Epithelial cell of proximal tubule (primary cell): ENCODE results near the gene KLF17. TPM values are rescaled to one million over a fixed set of nuclear protein-coding genes. Genes with fewer than 3 reads are reported as not detected.
A peak's percentile ranks its signal among the peaks of the same experiment; 100 is the strongest.
"Not testable (repeated sequence)": the region's sequence is repeated elsewhere in the genome, so short reads cannot be mapped to it uniquely, and the experiment has no call there.

Experiments
- DNase-seq: peaks from one replicate; pipeline ENCODE4 v3.0.0-alpha.2; 2011; ENCODE audit warnings: low read depth
- H3K4me3 ChIP-seq: 2 replicates; pipeline ENCODE4 v1.5.1; 2011; ENCODE audit warnings: low read depth, mild to moderate bottlenecking, low read length
- CTCF ChIP-seq: conservative IDR thresholded peaks from 2 replicates; pipeline ENCODE4 v1.5.1; 2012; ENCODE audit warnings: low read depth, mild to moderate bottlenecking, low read length
- total RNA-seq: library from RNA; depleted of rRNA; stranded (reverse); fragments of >200 nt; gene quantifications from 2 replicates; pipeline ENCODE4 v1.2.3, GENCODE V29; 2015

KLF17 gene
- total RNA-seq, 1 donor from 2014 or later, result not detected

- no peak for TF ChIP-seq CTCF
- H3K4me3 ChIP-seq, result no peak overlapping the region
- DNase-seq, result peak; percentile 31
These were observed 10.4 kb upstream of the KLF17 start for GRCh38 chr1:44108241-44108640.

DNA sequence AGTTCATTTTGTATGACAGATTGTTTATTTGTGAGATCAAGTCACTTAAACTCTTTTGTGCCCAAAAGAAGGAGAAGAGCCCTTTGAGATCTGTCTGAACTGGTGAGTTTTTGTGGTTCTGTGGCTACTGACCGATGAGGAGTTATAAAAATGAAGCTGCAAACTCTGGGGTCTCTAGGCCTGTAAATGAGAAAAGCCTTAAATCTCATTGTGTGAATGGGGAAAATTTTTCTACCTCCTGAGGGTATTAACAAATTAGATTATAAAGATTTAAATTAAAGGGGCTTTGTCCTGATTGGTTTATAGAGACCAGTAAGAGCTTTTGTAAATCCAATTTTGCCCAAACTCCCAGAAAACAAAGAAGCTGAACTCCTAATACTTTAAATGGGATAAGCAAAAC lies 9.7 kb upstream of the KLF17 start:
- DNase-seq, result no peak
- no peak for TF ChIP-seq CTCF
- H3K4me3 ChIP-seq, result no peak overlapping the region

DNA sequence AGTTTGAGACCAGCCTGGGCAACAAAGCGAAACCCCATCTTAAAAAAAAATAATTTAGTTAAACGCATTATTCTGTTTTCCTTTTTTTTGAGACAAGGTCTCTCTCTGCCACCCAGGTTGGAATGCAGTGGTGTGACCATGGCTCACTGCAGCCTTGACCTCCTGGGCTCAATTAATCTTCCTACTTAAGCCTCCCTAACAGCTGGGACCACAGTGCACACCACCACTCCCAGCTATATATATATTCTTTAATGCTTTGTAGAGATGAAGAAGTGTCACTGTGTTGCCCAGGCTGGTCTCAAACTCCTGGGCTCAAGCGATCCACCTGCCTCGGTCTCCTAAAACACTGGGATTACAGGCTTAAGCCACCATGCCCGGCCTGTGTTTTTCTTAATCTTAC lies 7.7 kb upstream of the KLF17 start:
- TF ChIP-seq CTCF, result no peak
- no peak for DNase-seq
- H3K4me3 ChIP-seq, result no peak overlapping the region

DNA sequence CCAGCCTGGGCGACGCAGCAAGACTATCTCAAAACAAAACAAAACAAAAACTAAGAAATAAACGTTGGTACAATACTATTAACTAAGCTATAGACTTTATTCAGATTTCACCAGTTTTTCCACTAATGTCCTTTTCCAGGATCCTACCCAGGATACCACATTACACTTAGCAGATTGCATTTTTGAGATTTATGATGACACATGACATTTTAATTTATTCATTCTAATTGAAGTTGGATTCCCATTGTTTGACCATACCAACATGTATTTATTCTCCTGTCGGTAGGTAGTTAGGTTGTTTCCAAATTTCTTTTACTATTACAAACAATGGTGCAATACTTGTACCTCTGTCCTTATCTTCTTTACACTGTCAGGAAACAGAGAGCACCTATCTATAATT lies 6.8 kb upstream of the KLF17 start:
- H3K4me3 ChIP-seq, result no peak overlapping the region
- no peak for TF ChIP-seq CTCF
- no peak for DNase-seq

DNA sequence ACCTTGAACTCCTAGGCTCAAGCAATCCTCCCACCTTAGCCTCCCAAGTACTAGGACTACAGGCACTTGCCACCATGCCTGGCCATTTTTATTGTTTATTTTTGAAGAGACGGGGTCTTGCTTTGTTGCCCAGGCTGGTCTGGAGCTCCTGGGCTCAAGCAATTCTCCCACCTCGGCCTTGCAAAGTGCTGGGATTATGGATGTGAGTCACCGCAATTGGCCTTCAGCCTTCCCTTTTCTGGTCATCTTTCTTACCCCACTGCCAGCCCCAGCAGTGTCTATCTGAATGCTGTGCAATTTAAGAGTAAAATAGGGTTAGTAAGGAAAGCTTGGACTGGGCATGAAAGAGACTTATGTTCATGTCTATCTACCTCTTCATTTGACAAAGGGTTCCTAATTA lies 6.1 kb upstream of the KLF17 start:
- no peak overlapping the region for H3K4me3 ChIP-seq
- DNase-seq, result no peak
- no peak for TF ChIP-seq CTCF

DNA sequence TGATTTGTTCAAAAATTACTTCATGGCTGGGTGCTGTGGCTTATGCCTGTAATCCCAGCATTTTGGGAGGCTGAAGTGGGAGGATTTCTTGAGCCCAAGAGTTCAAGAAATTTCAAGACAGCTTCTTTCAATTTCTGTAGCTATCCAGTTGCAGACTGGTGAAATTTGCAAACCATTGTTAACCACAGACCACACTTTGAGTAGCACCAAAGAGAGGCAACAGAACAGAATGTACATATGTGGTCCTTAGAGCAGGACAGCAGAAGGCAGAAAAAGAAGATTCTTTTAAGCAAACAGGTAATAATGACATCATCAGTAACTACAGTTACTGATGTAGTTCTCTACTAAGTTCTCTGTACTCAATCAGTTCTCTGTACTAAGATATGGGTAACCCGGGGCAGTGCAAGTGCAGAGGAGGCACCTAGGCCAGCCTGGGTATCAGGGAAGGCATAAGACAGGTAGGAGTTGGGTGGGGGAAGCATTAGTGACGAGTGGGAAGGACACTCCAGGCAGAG lies 5.5 kb upstream of the KLF17 start:
- H3K4me3 ChIP-seq, result no peak overlapping the region
- TF ChIP-seq CTCF, result no peak
- DNase-seq, result no peak

GRCh38 chr1:44114098-44114497 lies 4.5 kb upstream of the KLF17 start:
- no peak overlapping the region for H3K4me3 ChIP-seq
- DNase-seq, result no peak
- TF ChIP-seq CTCF, result no peak

DNA sequence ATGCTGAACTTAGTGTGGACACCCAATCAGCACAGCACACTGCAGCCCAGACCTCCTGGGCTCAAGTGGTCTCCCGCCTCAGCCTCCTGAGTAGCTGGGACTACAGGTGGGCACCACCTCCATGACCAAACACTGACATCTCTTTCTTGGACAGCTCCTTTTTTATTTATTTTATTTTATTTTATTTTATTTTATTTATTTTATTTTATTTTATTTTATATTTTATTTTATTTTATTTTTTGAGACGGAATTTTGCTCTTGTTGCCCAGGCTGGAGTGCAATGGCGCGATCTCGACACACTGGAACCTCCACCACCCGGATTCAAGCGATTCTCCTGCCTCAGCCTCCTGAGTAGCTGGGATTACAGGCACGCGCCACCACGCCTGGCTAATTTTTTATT lies 1.3 kb upstream of the KLF17 start:
- not testable (repeated sequence) for DNase-seq, H3K4me3 ChIP-seq
